ENCODE data around the gene RPL13. TPM values are rescaled to one million over a fixed set of nuclear protein-coding genes. Genes with fewer than 3 reads are reported as not detected.

RPL13 gene
- total and polyA plus RNA-seq, 2 of the 13 experiments (the other 11 are each of a cell fraction or from before 2014, with no cell fraction given), result 2,988 to 4,411 TPM

- TF ChIP-seq ZNF703 (CRISPR knock-in tag; IDR thresholded peaks at IDR 0.05; ENCODE audit: borderline replicate concordance), result no peak
- TF ChIP-seq SSRP1 (CRISPR knock-in tag; IDR thresholded peaks at IDR 0.05), result no peak
- TF ChIP-seq FOXJ3 (CRISPR knock-in tag; IDR thresholded peaks at IDR 0.05; ENCODE audit: borderline replicate concordance), result no peak
- TF ChIP-seq HOXA9 (CRISPR knock-in tag; IDR thresholded peaks at IDR 0.05; ENCODE audit: borderline replicate concordance), result peak; percentile 76; the same call in 1 of the 2 replicates
- no peak for TF ChIP-seq ETS1 (CRISPR knock-in tag; IDR thresholded peaks at IDR 0.05)
- TF ChIP-seq AFF4 (CRISPR knock-in tag; IDR thresholded peaks at IDR 0.05), result no peak
- no peak for TF ChIP-seq TP53 (CRISPR knock-in tag; conservative IDR thresholded peaks at IDR 0.05)
- TF ChIP-seq AHR (CRISPR knock-in tag; IDR thresholded peaks at IDR 0.05), result no peak
- TF ChIP-seq CREB1 (IDR thresholded peaks at IDR 0.05), result no peak
- no peak for TF ChIP-seq CREB1 (CRISPR knock-in tag; IDR thresholded peaks at IDR 0.05)
- no peak for TF ChIP-seq ZBTB26 (CRISPR knock-in tag; IDR thresholded peaks at IDR 0.05; ENCODE audit: borderline replicate concordance)
- TF ChIP-seq PAF1 (CRISPR knock-in tag; IDR thresholded peaks at IDR 0.05), result no peak; the same call in none of the 2 replicates
Measured at GRCh38 chr16:89561142-89561883, 831 bp downstream of the RPL13 start (continued).
